WI38 (cell line): Measurements from ENCODE around the gene ATP2C2.

ENCODE experiments used
- H3K4me3 ChIP-seq: 2 replicates; pipeline ENCODE4 v1.5.1; 2011; ENCODE audit warnings: low read depth, mild to moderate bottlenecking, control low read depth, low read length
- TF ChIP-seq, protein P1 (sequence below): IDR thresholded peaks from 2 replicates; pipeline ENCODE4 v1.5.1; 2012; ENCODE audit warnings: low read depth, mild to moderate bottlenecking, control low read depth, low read length

The ATP2C2 gene

DNA sequence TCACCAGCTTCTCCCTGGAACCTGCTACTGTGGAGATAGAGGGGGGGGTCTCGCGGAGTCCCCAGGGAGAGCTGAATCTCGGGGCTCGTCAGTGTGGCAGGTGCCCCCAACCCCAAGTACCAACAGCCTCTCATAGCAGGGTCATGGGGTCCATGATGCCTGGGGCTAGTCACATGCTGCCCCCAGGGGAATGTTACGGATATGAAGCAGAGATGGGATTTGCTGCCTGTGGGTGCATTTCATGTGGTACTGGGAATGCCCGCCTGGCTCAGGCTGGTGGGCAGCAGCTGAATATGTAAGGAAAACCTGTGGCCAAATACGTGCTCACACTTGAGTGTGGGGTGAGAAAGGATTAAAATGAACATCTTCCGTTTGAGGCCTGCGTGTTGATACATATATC is 86.7 kb downstream of the ATP2C2 start:
- TF ChIP-seq, protein P1, sequence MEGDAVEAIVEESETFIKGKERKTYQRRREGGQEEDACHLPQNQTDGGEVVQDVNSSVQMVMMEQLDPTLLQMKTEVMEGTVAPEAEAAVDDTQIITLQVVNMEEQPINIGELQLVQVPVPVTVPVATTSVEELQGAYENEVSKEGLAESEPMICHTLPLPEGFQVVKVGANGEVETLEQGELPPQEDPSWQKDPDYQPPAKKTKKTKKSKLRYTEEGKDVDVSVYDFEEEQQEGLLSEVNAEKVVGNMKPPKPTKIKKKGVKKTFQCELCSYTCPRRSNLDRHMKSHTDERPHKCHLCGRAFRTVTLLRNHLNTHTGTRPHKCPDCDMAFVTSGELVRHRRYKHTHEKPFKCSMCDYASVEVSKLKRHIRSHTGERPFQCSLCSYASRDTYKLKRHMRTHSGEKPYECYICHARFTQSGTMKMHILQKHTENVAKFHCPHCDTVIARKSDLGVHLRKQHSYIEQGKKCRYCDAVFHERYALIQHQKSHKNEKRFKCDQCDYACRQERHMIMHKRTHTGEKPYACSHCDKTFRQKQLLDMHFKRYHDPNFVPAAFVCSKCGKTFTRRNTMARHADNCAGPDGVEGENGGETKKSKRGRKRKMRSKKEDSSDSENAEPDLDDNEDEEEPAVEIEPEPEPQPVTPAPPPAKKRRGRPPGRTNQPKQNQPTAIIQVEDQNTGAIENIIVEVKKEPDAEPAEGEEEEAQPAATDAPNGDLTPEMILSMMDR = no peak
- H3K4me3 ChIP-seq = no peak overlapping the region

DNA sequence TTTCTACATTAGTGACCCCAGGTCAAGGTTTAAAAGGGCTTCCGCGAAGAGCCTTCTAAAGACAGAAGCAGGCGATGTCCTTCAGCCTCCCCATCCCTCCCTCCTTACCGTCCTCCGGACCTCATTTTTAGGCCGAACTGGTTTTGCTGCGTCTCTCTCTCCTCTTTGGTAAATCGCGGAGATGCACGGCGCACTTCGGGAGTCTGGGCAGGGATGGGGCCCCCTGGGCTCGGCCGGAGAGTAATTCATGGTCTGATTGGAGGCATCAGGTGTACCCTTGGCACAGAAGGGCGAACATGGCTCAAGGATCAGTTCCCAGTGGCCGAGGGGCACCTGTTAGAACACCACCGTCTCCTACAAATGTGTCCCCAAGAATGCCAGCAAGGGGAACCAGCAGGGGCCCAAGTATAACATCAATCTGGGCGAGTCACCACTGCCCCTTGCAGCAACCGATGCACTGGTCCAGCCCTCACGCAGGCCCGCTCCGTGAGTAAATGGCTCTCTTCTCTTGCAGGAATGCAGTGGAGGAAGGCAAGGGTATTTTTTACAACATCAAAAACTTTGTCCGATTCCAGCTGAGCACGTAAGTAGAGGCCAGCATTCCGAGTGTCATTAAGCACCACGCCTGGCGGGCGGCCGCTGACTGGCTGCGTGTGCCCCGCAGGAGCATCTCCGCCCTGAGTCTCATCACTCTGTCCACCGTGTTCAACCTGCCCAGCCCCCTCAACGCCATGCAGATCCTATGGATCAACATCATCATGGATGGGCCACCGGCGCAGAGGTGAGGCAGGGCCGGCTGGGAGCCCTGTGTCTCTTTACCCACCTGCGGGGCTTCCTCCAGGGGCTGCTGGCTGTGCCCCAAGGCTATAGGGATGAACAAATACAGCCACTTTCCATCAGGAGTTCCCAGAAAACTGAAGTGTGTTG is 90.5 kb downstream of the ATP2C2 start:
- TF ChIP-seq, protein P1 = no peak
- no peak overlapping the region for H3K4me3 ChIP-seq

DNA sequence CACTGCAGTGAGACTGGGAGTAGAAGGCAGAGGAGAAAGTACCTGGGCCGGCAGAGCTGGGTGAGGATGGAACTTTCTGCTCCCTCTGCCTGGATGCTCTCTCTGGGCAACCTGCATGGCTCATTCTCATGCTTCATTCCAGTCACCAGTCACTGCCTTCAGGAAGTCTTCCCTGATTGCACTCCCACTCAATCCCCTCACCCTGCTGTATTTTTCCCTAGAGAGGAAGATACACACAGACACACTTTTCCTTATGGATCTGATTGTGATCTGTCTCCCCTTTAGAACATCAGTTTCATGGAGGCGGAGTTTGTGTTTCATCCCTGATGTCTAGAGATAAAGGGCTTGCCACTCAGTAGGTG is 91.2 kb downstream of the ATP2C2 start:
- no peak overlapping the region for H3K4me3 ChIP-seq
- TF ChIP-seq, protein P1 = no peak

DNA sequence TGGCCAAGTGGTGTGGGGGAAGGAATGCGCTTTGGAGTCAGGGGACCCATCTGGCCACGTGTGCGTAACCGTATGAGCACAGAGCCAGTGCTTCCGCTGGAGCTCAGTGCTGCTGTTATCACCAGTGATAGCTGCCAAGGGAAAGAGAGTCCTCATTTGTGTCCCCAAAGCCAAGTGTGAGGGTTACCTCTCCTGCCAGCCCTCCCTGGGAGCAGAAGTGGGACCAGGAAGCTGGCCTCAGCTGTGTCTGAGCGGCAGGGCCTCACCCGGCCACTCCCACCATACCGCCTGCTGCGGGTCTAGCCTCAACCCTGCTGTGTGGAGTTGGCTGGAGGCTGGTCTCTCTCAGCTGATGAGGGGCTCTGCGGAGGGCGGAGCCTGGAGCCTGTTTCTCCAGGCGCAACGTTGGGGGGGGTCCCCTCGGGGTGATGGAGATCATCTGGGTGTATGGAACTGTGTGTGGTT is 91.6 kb downstream of the ATP2C2 start:
- H3K4me3 ChIP-seq = no peak overlapping the region
- TF ChIP-seq, protein P1 = no peak

DNA sequence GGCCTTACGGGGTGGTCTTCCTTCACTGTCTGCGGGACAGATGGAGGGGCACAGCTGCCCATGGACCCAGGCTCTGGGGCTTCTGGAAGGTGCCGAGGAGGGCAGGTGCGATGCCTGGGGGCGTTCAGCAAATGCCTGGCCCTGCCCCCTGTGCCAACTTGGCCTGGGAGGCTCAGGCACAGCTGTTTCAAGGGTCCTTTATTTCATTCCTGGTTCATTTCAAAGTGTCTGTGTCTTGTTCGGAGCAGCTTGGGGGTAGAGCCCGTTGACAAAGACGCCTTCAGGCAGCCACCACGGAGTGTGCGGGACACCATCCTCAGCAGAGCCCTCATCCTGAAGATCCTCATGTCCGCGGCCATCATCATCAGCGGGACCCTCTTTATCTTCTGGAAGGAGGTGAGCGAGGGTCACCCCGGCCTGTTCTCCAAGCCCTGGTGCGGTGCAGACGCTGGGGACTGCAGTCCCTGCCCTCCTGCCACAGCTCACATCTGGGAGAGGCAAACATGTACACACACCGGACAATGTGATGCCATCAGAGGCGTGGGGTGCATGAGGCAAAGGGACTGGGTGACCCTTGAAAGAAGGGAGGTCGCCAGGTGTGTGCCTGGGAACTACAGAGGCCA is 92.2 kb downstream of the ATP2C2 start:
- H3K4me3 ChIP-seq = no peak overlapping the region
- TF ChIP-seq, protein P1 = no peak

DNA sequence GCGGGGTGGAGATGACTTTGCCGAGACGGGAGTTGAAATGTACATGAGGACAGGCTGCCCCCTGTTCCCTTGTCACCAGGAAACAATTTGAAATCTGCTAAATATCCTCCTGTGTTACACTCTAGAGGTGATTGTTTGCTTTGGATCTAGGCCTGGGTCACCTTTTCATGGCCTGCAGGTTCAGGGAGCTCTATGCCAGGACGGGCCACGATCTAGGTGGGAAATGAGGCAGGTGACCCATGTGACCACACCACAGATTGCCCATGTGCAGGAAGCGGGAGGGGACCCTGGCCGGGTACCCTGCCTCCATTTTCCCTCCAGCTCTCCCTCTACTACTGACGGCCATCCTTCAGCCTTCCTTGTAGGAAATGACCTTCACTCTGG is 92.7 kb downstream of the ATP2C2 start:
- TF ChIP-seq, protein P1 = no peak
- H3K4me3 ChIP-seq = no peak overlapping the region
